Measurements from ENCODE around the gene SCN2B.

- TF ChIP-seq CTCF (conservative IDR thresholded peaks at IDR 0.05; ENCODE audit: low read length) (no peak), EZH2phosphoT487 (IDR thresholded peaks at IDR 0.05; ENCODE audit: borderline replicate concordance, low read depth, low read length) (no peak)
Measured at GRCh38 chr11:118221419-118221818, 45.0 kb upstream of the SCN2B start.
